ACC112 (cell line): ENCODE data around the gene PHTF1.

Experiments used
- H2AFZ ChIP-seq: fragments of 200-600 bp; sonication (generic); one replicate; pipeline ENCODE4 v1.6.0; 2017; ENCODE audit warnings: antibody characterized with exemption, low read length; ENCODE audit not compliant: unreplicated experiment
- H3K27ac ChIP-seq: fragments of 200-600 bp; sonication (generic); 2 replicates; pipeline ENCODE4 v1.5.1; 2014; ENCODE audit warnings: low read depth, mild to moderate bottlenecking, antibody characterized with exemption, low read length, moderate library complexity
- H3K27me3 ChIP-seq: fragments of 200-600 bp; sonication (generic); 2 replicates; pipeline ENCODE4 v1.6.1; 2014; ENCODE audit warnings: mild to moderate bottlenecking, antibody characterized with exemption, low read length, moderate library complexity, mixed read lengths; ENCODE audit not compliant: insufficient read depth
- H3K36me3 ChIP-seq: fragments of 200-600 bp; sonication (generic); 2 replicates; pipeline ENCODE4 v1.6.1; 2016; ENCODE audit warnings: mild to moderate bottlenecking, antibody characterized with exemption, low read length, moderate library complexity, mixed read lengths; ENCODE audit not compliant: insufficient read depth
- H3K4me1 ChIP-seq: fragments of 200-600 bp; sonication (generic); one replicate; pipeline ENCODE4 v1.6.1; 2016; ENCODE audit warnings: low read length, mixed read lengths; ENCODE audit not compliant: insufficient read depth, unreplicated experiment, control insufficient read depth
- H3K4me3 ChIP-seq: fragments of 200-600 bp; sonication (generic); 2 replicates; pipeline ENCODE4 v1.5.1; 2014; ENCODE audit warnings: mild to moderate bottlenecking, low read depth, low read length
- H3K79me2 ChIP-seq: fragments of 200-600 bp; sonication (generic); one replicate; pipeline ENCODE4 v1.6.0; 2016; ENCODE audit warnings: low read length; ENCODE audit not compliant: control insufficient read depth, unreplicated experiment, insufficient read depth

Gene PHTF1

DNA sequence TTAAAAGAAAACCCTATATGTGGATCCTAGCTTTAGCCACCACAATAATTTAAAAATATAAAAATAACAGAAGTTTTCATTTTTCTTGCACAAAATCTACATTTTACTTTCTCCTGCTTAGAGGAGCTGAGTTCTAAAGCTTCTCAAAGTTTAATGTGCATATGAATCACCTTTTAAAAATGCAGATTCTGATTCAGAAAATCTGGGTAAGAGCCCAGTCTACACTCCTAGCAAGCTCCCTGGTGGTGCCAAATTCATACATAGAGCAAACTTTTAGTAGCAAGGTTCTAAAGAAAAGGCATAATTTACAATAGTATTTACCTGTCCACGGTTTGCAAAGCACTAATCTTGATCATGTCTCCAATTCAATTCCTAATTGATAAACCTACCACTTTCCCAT lies 33.7 kb upstream of the PHTF1 start:
- H2AFZ ChIP-seq = no peak overlapping the region
- H3K79me2 ChIP-seq = peaks cover 17% of the 10 kb centered on the region
- H3K36me3 ChIP-seq = peaks cover 16% of the 10 kb centered on the region
- H3K4me3 ChIP-seq = no peak overlapping the region; the same call in 1 of the 2 replicates
- peaks cover 16% of the 10 kb centered on the region for H3K4me1 ChIP-seq
- H3K27me3 ChIP-seq = no peaks in the 10 kb centered on the region
- H3K27ac ChIP-seq = peak overlapping the region; percentile 57; the same call in 1 of the 2 replicates

DNA sequence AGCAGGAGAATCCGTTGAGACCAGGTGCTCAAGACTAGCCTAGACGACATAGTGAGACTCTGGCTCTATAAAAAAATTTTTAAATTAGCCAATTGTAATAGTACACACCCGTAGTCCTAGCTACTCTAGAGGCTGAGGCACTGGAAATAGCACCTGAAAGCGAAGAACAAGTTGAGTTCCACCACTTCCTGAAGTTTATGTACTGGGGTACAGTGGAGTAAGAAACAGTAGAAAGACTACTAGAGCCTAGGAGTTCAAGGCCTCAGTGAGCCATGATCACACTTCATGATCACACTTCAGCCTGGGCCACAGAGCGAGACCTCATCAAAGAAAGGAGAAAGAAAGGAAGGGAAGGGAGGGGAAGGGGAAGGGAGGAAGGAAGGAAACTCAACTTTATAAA lies 33.2 kb upstream of the PHTF1 start:
- Histone ChIP-seq H3K4me1 (peaks cover 16% of the 10 kb centered on the region), H3K27ac (peak overlapping the region; percentile 57), H3K79me2 (peaks cover 14% of the 10 kb centered on the region), H3K36me3 (peaks cover 11% of the 10 kb centered on the region), H3K4me3 (no peak overlapping the region), H2AFZ (no peak overlapping the region), H3K27me3 (no peaks in the 10 kb centered on the region)

DNA sequence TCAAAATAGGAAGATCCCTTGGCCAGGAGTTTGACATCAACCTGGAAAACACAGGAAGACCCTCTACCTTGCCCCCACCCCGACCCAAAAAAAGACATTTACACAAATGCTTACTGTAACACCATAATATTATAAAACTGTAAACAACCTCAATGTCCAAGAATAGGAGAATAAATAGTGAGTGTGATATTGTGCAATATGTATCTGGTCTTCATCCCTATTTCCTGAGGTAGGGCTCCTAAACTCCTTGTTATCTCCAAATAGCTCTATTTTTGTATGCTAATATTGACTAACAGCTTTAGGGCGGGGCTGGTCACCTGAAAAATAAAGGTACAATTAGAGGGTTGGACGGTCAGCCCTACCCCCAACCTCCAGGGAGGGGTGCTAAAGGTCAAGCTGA lies 29.5 kb upstream of the PHTF1 start:
- Histone ChIP-seq H3K36me3 (0 out of 2 replicates have a peak, but pooled peaks cover 4% of the 10 kb centered on the region), H3K4me3 (no peak overlapping the region), H2AFZ (no peak overlapping the region), H3K79me2 (peaks cover 13% of the 10 kb centered on the region), H3K27ac (no peak overlapping the region), H3K27me3 (no peaks in the 10 kb centered on the region), H3K4me1 (peaks cover 26% of the 10 kb centered on the region)

DNA sequence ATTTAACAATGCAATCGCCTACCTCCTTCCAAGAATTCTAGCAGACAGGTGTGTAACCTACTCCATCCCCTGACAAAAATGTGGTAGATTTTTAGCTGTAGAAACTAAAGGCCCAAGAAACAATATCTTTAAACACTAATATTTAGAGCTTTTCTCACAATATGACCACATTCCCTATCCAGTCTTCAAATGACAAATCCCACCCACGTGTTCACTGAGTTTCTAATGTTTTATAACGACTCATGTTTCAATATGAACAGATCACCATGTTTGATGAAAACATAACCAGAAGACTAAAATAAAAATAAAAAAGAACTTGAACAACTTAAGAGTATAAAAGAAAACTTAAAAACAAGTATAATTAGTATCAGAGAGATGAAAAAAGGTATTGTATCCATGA lies 28.4 kb upstream of the PHTF1 start:
- no peak overlapping the region for H3K27ac ChIP-seq
- peaks cover 23% of the 10 kb centered on the region for H3K4me1 ChIP-seq
- 0 out of 2 replicates have a peak, but pooled peaks cover 4% of the 10 kb centered on the region for H3K36me3 ChIP-seq
- no peaks in the 10 kb centered on the region for H3K27me3 ChIP-seq
- peaks cover 16% of the 10 kb centered on the region for H3K79me2 ChIP-seq
- H3K4me3 ChIP-seq = no peak overlapping the region
- no peak overlapping the region for H2AFZ ChIP-seq

- Histone ChIP-seq H3K36me3 (0 out of 2 replicates have a peak, but pooled peaks cover 4% of the 10 kb centered on the region), H3K4me3 (no peak overlapping the region), H3K27me3 (no peaks in the 10 kb centered on the region), H2AFZ (no peak overlapping the region), H3K27ac (no peak overlapping the region), H3K4me1 (peaks cover 22% of the 10 kb centered on the region), H3K79me2 (peaks cover 28% of the 10 kb centered on the region)
These were observed 26.8 kb upstream of the PHTF1 start for GRCh38 chr1:113786069-113786468.

GRCh38 chr1:113784104-113784779 lies 25.0 kb upstream of the PHTF1 start:
- Histone ChIP-seq H3K4me3 (no peak overlapping the region), H3K36me3 (no peaks in the 10 kb centered on the region), H3K4me1 (peaks cover 22% of the 10 kb centered on the region), H3K27ac (no peak overlapping the region), H3K79me2 (peaks cover 40% of the 10 kb centered on the region), H2AFZ (no peak overlapping the region), H3K27me3 (no peaks in the 10 kb centered on the region)

GRCh38 chr1:113783254-113784103 lies 24.2 kb upstream of the PHTF1 start:
- H2AFZ ChIP-seq = no peak overlapping the region

DNA sequence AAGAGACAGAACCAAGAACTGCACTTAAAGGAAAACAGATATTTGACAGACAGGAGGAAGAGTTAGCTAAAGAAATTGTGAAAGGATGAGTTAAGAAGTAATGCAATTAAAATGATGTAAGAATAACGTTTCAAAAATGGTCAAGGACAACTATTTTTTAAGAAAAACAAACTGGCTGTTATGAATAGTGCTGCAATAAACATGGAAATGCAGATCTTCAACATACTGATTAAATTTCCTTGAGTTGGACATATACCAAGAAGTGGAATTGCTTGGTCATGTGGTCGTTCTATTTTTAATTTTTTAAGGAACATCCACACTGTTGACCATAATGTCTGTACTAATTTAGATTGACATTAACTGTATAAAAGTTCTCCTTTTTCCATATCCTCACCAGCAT lies 23.1 kb upstream of the PHTF1 start:
- H3K27ac ChIP-seq = no peak overlapping the region
- H2AFZ ChIP-seq = no peak overlapping the region
- no peak overlapping the region for H3K4me3 ChIP-seq
- H3K36me3 ChIP-seq = no peaks in the 10 kb centered on the region
- peaks cover 38% of the 10 kb centered on the region for H3K79me2 ChIP-seq
- no peaks in the 10 kb centered on the region for H3K27me3 ChIP-seq
- peaks cover 22% of the 10 kb centered on the region for H3K4me1 ChIP-seq

More at GRCh38 chr1:113783254-113784103, 24.2 kb upstream of the PHTF1 start:
- no peaks in the 10 kb centered on the region for H3K36me3 ChIP-seq
- no peak overlapping the region for H3K4me3 ChIP-seq
- peaks cover 38% of the 10 kb centered on the region for H3K79me2 ChIP-seq
- H3K27me3 ChIP-seq = no peaks in the 10 kb centered on the region
- H3K27ac ChIP-seq = no peak overlapping the region
- H3K4me1 ChIP-seq = peaks cover 22% of the 10 kb centered on the region

- H3K79me2 ChIP-seq = peaks cover 36% of the 10 kb centered on the region
- no peaks in the 10 kb centered on the region for H3K27me3 ChIP-seq
- no peak overlapping the region for H3K4me3 ChIP-seq
- no peak overlapping the region for H2AFZ ChIP-seq
- no peak overlapping the region for H3K27ac ChIP-seq
- H3K4me1 ChIP-seq = peaks cover 14% of the 10 kb centered on the region
- H3K36me3 ChIP-seq = no peaks in the 10 kb centered on the region
These were observed 21.3 kb upstream of the PHTF1 start for GRCh38 chr1:113780374-113781146.

GRCh38 chr1:113779542-113779941 lies 20.3 kb upstream of the PHTF1 start:
- H3K36me3 ChIP-seq = no peaks in the 10 kb centered on the region
- H3K4me1 ChIP-seq = peaks cover 13% of the 10 kb centered on the region
- no peak overlapping the region for H3K27ac ChIP-seq
- no peak overlapping the region for H3K4me3 ChIP-seq
- H3K79me2 ChIP-seq = peaks cover 36% of the 10 kb centered on the region
- no peaks in the 10 kb centered on the region for H3K27me3 ChIP-seq
- no peak overlapping the region for H2AFZ ChIP-seq
